ENCODE results near the gene VSX1. TPM values are rescaled to one million over a fixed set of nuclear protein-coding genes. Genes with fewer than 3 reads are reported as not detected.

VSX1 gene
- total RNA-seq, 2 experiments from 2014 or later: not detected

DNA sequence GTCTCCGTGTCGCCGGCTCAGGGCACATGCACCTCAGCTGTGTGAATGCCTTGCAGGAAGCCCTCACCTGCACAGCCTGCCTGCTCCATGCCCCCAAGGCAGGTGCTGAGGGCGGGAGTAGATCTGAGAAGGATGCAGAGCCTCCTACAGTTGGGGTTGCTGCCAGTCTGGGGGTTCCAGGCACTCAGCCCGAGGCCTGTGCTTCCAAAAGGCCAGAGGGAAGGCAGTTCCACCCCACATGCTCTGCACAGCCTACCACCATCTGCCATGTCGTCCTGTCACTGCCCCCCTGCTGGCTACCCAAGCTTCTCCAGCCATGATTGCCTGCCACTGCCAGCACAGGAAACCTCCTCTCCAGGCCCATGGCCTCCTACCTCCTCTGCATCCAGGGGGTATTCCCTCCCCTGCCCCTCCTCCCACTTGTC, 43.3 kb downstream of the VSX1 start:
- intact Hi-C loops (cut with DNase I, micrococcal nuclease): no loop called here
- no peaks in the 10 kb centered on the region for H3K27me3 ChIP-seq (ENCODE audit: control insufficient read depth in 1 of 2, insufficient read depth in 2 of 2, low read length in 2 of 2)
- DNase-seq (no peak), ATAC-seq (ENCODE audit: poor library complexity) (no peak)
- POLR2A ChIA-PET: interaction anchor here (0.6 to 1.3 kb wide), 3 partner anchors 18 to 20 kb away, joined by 3 to 4 read pairs (median 4); partner anchors contain the start of gene ACSS1
- H3K4me3 Mint-ChIP-seq: no peak overlapping the region
- H3K36me3 Mint-ChIP-seq (ENCODE audit: low read depth): peaks cover 5% of the 10 kb centered on the region
- H3K9me3 Mint-ChIP-seq: no peaks in the 10 kb centered on the region
- CTCF ChIA-PET: interaction anchor here (1.0 kb wide), 1 partner anchor 45 kb away, joined by 3 read pairs; no protein-coding TSS in a partner anchor
- no peaks in the 10 kb centered on the region for H3K27me3 Mint-ChIP-seq
- H3K9me3 ChIP-seq (ENCODE audit: control insufficient read depth in 1 of 2, insufficient read depth in 1 of 2, low read length in 2 of 2): no peaks in the 10 kb centered on the region
- H3K4me3 ChIP-seq (ENCODE audit: low read length): no peak overlapping the region
- peaks cover 77% of the 10 kb centered on the region for H3K4me1 Mint-ChIP-seq (ENCODE audit: low read depth)
- peak overlapping the region in 1 of 2 donors; percentile 25 for H3K27ac ChIP-seq (ENCODE audit: low read depth in 1 of 2, low read length in 2 of 2)
- H3K36me3 ChIP-seq (ENCODE audit: insufficient read depth, low read length): peaks cover 19% of the 10 kb centered on the region
- H3K4me1 ChIP-seq (ENCODE audit: insufficient read depth, low read length): peaks cover 83% of the 10 kb centered on the region
- TF ChIP-seq CTCF (IDR thresholded peaks at IDR 0.05): no peak
- peak overlapping the region; percentile 95 for H3K27ac Mint-ChIP-seq

DNA sequence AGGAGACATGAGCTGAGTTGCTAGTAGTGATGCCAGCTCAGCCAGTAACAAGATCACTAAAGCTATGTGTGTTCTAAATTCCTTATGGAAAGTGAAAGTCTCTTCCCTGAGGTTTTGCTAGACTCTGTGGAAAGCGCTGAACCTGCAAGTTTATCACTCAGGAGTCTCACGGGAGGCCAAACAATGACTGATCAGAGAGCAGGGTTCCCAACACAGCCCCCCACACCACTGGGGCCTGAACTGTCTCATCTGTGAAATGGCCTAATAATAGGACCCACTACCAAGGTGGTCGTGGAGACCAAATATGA, 43.9 kb downstream of the VSX1 start:
- H3K9me3 ChIP-seq (ENCODE audit: control insufficient read depth in 1 of 2, insufficient read depth in 1 of 2, low read length in 2 of 2): no peaks in the 10 kb centered on the region
- Mint-ChIP-seq H3K4me3 (no peak overlapping the region), H3K27me3 (no peaks in the 10 kb centered on the region), H3K27ac (peak overlapping the region; percentile 95), H3K36me3 (ENCODE audit: low read depth) (peaks cover 5% of the 10 kb centered on the region), H3K4me1 (ENCODE audit: low read depth) (peaks cover 73% of the 10 kb centered on the region), H3K9me3 (no peaks in the 10 kb centered on the region)
- no peak for ATAC-seq (ENCODE audit: poor library complexity)
- H3K36me3 ChIP-seq (ENCODE audit: insufficient read depth, low read length): peaks cover 19% of the 10 kb centered on the region
- intact Hi-C loops (cut with DNase I, micrococcal nuclease): no loop called here
- ChIA-PET CTCF (interaction anchor here (1.0 kb wide), 1 partner anchor 44 kb away, joined by 3 read pairs; no protein-coding TSS in a partner anchor), POLR2A (interaction anchor here (0.6 to 2.9 kb wide), 2 partner anchors 19 to 20 kb away, joined by 3 to 16 read pairs; partner anchors contain the start of gene ACSS1)
- no peak for TF ChIP-seq CTCF (IDR thresholded peaks at IDR 0.05)
- peak overlapping the region in 1 of 2 donors; percentile 15 for H3K27ac ChIP-seq (ENCODE audit: low read depth in 1 of 2, low read length in 2 of 2)
- no peak overlapping the region for H3K4me3 ChIP-seq (ENCODE audit: low read length)
- DNase-seq: no peak
- H3K27me3 ChIP-seq (ENCODE audit: control insufficient read depth in 1 of 2, insufficient read depth in 2 of 2, low read length in 2 of 2): no peaks in the 10 kb centered on the region
- H3K4me1 ChIP-seq (ENCODE audit: insufficient read depth, low read length): peaks cover 77% of the 10 kb centered on the region

DNA sequence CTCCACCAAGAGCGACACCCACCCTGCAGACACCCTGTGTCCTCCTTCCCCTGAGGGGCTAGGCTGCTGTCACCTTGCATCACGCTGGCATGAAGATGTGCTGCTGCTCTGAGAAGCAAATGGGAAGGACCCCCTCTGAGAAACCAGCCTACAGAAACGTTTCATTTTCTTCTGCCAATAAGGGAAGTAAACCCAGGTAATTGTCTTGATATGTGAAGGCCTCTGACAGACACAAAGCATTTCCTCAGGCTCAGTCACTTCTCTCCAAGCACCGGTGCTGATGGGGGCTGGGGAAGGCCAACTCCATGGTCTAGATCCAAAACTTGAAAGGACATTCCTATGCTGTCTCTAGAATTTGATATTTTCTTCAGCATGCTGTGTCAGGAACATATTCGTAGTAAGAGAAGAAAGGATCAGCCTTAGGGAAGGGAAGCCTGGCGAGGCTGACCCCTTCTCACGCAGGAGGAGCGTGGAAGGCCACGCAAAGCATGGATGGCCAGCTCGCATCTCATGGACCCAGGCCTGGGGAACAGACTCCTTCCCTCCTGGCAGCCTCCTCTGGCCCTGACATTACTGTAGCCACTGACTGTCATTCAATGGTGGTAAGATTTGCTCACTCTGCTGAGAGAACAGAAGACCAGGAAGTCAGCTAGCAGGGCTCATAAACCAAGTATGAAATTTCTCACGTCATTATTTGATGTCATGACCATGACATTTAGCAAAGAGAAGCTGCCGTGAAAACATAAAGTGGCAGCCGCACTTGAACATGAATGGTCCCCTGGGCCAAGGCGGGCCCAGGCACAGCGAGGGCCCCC, 44.4 kb downstream of the VSX1 start:
- Mint-ChIP-seq H3K4me3 (no peak overlapping the region), H3K27me3 (no peaks in the 10 kb centered on the region), H3K9me3 (no peaks in the 10 kb centered on the region), H3K27ac (peak overlapping the region; percentile 95), H3K36me3 (ENCODE audit: low read depth) (peaks cover 3% of the 10 kb centered on the region), H3K4me1 (ENCODE audit: low read depth) (peaks cover 67% of the 10 kb centered on the region)
- Histone ChIP-seq H3K27ac (ENCODE audit: low read depth in 1 of 2, low read length in 2 of 2) (peak overlapping the region in 1 of 2 donors; percentile 15), H3K4me3 (ENCODE audit: low read length) (no peak overlapping the region), H3K9me3 (ENCODE audit: control insufficient read depth in 1 of 2, insufficient read depth in 1 of 2, low read length in 2 of 2) (no peaks in the 10 kb centered on the region), H3K27me3 (ENCODE audit: control insufficient read depth in 1 of 2, insufficient read depth in 2 of 2, low read length in 2 of 2) (no peaks in the 10 kb centered on the region), H3K4me1 (ENCODE audit: insufficient read depth, low read length) (peaks cover 72% of the 10 kb centered on the region), H3K36me3 (ENCODE audit: insufficient read depth, low read length) (peaks cover 19% of the 10 kb centered on the region)
- intact Hi-C loops (cut with DNase I, micrococcal nuclease): no loop called here
- peak; percentile 61 for ATAC-seq (ENCODE audit: poor library complexity)
- DNase-seq: no peak
- CTCF ChIA-PET: interaction anchor here (1.0 kb wide), 1 partner anchor 44 kb away, joined by 3 read pairs; no protein-coding TSS in a partner anchor
- POLR2A ChIA-PET: interaction anchor here (0.6 to 2.9 kb wide), 2 partner anchors 19 to 21 kb away, joined by 3 to 16 read pairs; partner anchors contain the start of gene ACSS1
- TF ChIP-seq CTCF (IDR thresholded peaks at IDR 0.05): no peak
